Right lobe of liver (tissue), 4 donors: Measurements from ENCODE around the gene ALK.

Source experiments
- CTCF ChIP-seq, 4 donors: fragments of 200-600 bp in 3 of 4; fragments of 450-650 bp in 1 of 4; IDR thresholded peaks; one replicate each; pipeline versions ENCODE4 v1.5.1 to v1.8.0; 2016 to 2022; ENCODE audit warnings: antibody characterized with exemption in 4 of 4, mild to moderate bottlenecking in 2 of 4
- POLR2A ChIP-seq: fragments of 450-650 bp; IDR thresholded peaks from one replicate; pipeline ENCODE4 v1.6.1; 2017; ENCODE audit warnings: antibody characterized with exemption, mild to moderate bottlenecking
- donor health status: DM: no; HTN: no; CAD: no.
- donor health status: DM: no; HTN: no; CAD: no.
- donor health status: DM: no; HTN: yes; CAD: no.

- TF ChIP-seq CTCF (IDR thresholded peaks at IDR 0.05) = no peak
- TF ChIP-seq POLR2A = no peak
These were observed 679.3 kb downstream of the ALK start for GRCh38 chr2:29241955-29242565.
